NCI-H1436 treated with DMSO at 0.1 percent for 48 hours (cell line): ENCODE results near the gene LIPE.
A peak's percentile ranks its signal among the peaks of the same experiment; 100 is the strongest.
"Not testable (repeated sequence)": the region's sequence is repeated elsewhere in the genome, so short reads cannot be mapped to it uniquely, and the experiment has no call there.

Source experiments
- DNase-seq: peaks from one replicate; lab custom pipeline; 2025; lab: John Stamatoyannopoulos, UW

LIPE gene

GRCh38 chr19:42427313-42427712, at the start of gene LIPE:
LIPE (minus strand) TSS chr19:42427388; CDS start chr19:42427149, 239 bp downstream.
- no peak for DNase-seq

DNA sequence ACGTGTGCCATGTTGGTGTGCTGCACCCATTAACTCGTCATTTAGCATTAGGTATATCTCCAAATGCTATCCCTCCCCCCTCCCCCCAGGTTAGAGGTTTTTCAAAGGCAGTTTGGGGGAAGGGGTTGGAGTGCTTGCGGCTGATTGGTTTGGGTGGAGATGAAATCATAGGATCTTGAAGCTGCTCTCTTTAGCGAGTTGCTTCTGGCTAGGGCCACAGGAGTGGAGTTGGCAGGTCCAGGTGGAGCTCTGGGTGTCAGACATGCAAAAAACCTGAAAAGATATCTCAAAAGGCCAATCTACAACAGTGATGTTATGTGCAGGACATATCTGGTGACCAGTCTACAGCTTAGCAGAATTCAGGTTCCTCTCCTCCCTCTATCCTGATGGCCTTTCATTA, 48.2 kb upstream of the LIPE start:
- no peak for DNase-seq

DNA sequence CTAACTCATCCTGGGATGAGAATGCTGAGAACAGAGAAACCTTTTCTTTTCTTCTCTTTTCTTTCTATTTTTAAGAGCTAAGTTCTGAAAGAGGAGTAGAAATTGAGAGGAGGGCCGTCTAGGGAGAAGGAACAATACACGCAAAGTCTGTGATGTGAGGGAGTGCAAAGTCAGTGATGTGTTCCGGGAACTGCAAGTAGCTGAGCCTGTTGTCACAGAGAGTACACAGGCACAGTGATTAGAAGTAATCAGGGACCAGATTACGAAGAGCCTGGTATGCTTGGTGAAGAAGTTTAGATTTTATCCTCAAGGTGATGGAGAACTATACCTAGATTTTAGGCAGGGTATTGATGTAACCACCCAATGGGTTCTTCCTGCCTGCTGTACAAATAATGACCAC, 47.6 kb upstream of the LIPE start:
- DNase-seq, result no peak

DNA sequence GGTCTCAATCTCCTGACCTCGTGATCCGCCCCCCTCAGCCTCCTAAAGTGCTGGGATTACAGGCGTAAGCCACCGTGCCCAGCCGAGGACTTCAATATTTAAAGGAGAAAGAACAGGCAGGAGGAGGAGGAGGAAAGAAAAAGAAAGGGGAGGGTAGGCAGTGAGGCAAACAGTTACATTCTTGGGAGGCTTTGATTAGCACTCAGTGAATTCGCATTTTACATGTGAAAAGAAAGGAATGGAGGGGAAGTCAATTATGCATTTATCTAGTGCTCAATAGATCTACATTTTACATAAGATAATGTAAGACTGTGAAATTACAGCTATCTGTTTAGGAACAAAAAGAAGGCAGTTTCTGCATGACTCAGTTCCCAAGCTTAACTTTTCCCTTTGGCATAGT, 46.5 kb upstream of the LIPE start:
- DNase-seq, result no peak

- no peak for DNase-seq
Measured at GRCh38 chr19:42472402-42473147, 45.4 kb upstream of the LIPE start.

- DNase-seq, result no peak
Measured at GRCh38 chr19:42471554-42472249, 44.5 kb upstream of the LIPE start.

- no peak for DNase-seq
Measured at GRCh38 chr19:42469311-42470235, 42.4 kb upstream of the LIPE start.

GRCh38 chr19:42468273-42468796, 41.1 kb upstream of the LIPE start:
- peak; percentile 95 for DNase-seq

DNA sequence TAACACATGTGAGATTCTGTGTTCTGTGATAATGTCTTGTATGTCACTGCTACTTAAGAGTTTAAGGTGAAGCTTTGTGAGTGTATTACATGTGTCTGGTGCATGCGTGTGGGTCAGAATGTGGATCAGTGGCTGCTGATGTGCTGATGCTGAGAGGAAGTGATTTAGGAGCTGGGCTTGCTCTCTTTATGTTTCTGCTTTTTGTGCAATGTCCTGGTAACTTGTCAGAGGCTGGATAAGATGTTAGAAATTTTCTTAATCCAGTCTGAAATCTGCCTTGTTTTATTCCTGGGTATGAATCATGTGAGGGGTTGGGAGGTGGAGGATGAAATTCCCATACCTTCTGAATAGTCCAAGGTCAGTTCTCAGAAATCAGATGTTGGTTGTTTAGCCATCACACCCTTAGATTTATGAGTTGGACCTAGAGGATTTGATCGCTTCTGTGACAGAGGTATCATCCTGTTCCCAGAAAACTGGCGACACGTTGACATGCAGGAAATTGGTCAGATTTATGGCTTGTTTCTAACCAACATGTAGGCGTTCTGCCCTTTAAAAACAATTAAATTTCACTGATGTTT, 40.1 kb upstream of the LIPE start:
- DNase-seq, result no peak

DNA sequence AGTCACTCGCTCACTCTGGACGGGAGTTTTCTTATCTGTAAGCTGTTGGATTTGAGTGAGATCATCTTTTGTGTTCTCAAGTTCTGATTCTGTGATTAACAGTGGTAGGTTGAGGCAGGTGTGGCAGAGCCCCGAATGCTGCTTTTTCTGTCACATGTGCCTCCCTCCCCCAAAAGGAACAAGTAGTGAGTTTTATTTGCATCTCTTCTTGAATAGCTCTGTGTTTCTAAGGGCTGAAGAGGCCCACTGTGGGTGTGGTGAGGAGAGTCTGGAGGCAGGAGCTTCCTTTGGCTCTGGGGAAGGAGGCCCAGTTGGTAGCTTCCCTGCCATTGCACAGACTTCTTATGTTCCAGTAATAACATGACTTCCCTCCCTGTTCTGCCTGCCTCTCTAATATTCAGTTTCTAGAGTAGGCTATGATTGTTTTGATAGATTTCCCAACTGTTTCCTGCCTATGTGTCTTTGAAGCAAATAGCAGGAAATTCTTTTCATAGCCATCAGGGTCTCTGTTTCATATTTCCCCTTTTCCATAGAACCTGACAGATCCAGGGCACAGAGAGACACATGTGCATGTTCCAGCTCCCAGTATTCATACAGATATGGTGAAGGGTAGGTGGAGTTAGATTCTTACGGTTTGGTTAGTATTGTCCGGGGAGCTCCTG, 39.5 kb upstream of the LIPE start:
- DNase-seq, result no peak

GRCh38 chr19:42465827-42466280, 38.7 kb upstream of the LIPE start:
- no peak for DNase-seq

DNA sequence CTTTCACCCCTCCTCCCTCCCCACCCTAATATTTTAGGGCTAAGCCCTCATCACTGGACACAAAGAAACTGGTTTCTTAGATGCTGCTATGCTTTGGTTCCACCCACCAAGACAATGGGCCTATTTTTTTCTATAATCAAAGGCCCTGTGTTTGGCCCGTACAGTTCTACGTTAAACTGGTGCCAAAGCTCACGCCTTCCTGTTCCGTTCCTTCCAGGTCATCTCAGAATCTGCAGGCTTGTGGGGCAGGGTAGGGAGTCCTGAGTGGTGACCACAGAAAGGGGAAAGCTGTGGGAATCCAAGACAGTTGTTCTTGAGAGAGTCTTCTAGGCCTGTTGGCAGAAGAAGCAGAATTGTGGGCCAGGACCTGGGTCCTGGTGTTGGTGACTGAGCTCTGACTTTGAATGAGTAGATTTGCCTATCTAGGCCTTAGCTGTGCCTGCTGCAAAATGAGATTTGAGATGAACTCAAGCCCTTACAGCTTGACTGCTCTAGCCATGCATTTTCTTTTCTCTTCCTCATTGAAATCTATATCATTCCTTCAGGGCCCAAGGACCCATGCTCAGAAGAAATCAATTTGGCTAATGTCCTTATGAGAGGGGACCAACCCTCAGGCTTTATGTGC, 34.6 kb upstream of the LIPE start:
- DNase-seq, result no peak

DNA sequence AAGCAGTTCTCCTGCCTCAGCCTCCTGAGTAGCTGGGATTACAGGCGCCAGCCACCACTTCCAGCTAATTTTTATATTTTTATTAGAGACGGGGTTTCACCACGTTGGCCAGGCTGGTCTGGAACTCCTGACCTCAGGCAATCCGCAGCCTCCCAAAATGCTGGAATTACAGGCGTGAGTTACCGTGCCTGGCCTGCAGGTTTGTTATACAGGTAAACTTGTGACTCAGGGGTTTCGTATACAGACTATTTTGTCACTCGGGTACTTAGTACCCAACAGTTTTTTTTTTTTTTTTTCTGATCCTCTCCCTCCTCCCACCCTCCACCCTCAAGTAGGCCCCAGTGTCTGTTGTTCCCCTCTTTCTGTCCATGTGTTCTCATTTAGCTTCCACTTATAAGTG, 34.0 kb upstream of the LIPE start:
- not testable (repeated sequence) for DNase-seq

GRCh38 chr19:42459926-42460325, 32.7 kb upstream of the LIPE start:
- no peak for DNase-seq

DNA sequence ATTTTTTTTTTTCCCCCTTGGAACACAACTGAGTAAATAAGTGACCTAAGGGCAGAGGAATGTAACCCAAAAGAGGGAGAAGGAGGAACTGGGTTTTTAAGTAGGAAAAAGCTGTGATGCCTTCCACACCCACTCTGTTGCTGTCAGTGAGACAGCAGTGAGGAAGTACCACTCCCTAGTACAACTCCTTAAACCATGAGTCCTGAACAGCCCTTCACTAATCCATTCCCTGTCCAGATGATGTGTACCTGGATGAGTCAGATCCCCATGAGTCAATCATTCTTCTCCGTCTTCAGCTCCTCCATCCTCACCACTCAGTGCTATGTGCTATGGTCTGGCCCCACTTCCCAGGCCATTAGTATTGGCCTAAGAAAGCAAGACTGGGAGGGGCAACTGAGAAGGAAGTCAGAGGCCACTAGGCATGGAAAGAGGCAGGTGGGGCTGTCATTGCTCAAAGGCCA, 28.5 kb upstream of the LIPE start:
- DNase-seq, result no peak

DNA sequence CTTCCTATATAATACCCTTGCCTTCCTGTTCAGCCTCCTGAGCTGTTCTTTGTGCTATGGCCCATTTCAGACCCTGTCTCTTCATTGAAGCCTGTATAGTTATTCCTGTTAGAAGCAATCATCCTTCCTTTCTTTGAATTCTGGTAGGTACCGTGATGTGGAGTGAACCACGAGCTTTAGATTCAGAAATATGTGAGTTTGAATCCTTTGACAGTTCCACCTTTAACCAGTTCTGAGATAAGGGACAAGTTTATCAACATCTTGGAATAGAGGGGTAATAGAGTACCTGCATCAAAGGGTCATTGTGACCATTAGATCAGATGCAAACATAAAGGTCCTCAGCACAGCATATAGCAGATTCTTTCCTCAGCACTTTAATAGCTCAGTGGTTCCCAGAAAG, 27.9 kb upstream of the LIPE start:
- DNase-seq, result no peak

GRCh38 chr19:42452590-42452989, 25.4 kb upstream of the LIPE start:
- no peak for DNase-seq

- peak; percentile 25 for DNase-seq
Measured at GRCh38 chr19:42450314-42450934, 23.2 kb upstream of the LIPE start.

DNA sequence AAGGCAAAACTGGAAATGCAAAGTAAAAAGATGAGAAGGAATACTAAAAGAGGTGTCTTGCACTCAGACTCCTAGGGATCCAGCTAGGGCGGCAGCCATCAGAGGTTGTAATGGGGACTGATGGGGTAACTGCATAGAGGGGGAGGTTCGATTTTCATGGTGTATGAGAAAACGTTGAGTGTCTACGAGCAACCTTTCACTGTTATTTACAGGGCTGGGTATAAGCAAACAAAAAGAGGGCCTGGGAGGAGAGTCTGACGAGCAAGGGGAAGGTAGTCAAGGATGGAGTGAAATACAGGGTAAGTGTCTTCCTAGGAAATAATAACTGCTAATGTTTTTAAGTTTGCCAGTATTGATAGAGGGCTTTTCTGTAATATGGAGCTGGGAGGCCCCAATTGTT, 21.1 kb upstream of the LIPE start:
- DNase-seq, result not testable (repeated sequence)

DNA sequence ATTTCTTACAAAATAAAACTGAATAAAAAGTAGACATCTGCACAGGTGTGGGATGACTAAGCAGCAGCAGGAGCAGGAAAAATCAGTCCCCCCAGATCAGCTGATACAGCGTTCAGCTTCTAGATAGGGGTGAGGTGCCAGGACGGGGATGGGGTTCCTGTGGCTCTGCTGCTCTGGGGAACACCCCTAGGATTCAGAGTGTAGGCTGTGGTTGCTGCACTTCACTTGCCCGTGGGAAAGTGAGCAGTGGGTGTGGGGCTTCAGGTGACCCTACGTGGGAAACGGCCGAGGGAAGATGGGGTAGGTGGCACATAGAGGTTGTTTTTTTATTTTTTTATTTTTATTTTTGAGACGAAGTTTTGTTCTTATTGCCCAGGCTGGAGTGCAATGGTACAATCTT, 18.8 kb upstream of the LIPE start:
- DNase-seq, result no peak
